CD4-positive, alpha-beta T cell treated with Interleukin-2 at 100 ng/mL for 4 hours (primary cell): Measurements from ENCODE around the gene DHRS7B.
"Not testable (repeated sequence)": the region's sequence is repeated elsewhere in the genome, so short reads cannot be mapped to it uniquely, and the experiment has no call there.

Experiments
- DNase-seq: peaks from one replicate; pipeline ENCODE4 v3.0.0-alpha.2; 2020; ENCODE audit warnings: low spot score

The DHRS7B gene

GRCh38 chr17:21177854-21178600, 51.3 kb downstream of the DHRS7B start:
- DNase-seq: no peak

- no peak for DNase-seq
These were observed 56.7 kb downstream of the DHRS7B start for GRCh38 chr17:21183468-21183867.

- DNase-seq: no peak
These were observed 57.8 kb downstream of the DHRS7B start for GRCh38 chr17:21184570-21184969.

DNA sequence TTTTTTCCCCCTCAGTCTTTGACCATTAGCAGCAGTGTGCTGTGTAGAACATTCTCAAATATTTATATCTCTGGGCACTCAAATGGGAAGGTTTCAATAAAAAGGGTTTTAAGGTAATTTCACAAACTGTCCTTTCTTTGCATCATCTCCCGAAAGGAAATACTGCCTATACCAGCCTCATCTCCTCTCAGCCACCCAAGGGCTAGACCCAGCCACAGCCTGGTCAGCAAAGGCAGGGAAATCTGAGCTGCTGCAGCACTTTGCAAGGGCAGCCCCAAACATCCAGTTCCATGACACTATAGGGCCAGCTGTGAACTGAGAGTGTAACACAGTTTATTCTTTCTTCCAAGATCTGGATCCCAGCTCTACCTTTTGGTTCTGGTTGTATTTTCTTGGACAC, 58.3 kb downstream of the DHRS7B start:
- DNase-seq: no peak

DNA sequence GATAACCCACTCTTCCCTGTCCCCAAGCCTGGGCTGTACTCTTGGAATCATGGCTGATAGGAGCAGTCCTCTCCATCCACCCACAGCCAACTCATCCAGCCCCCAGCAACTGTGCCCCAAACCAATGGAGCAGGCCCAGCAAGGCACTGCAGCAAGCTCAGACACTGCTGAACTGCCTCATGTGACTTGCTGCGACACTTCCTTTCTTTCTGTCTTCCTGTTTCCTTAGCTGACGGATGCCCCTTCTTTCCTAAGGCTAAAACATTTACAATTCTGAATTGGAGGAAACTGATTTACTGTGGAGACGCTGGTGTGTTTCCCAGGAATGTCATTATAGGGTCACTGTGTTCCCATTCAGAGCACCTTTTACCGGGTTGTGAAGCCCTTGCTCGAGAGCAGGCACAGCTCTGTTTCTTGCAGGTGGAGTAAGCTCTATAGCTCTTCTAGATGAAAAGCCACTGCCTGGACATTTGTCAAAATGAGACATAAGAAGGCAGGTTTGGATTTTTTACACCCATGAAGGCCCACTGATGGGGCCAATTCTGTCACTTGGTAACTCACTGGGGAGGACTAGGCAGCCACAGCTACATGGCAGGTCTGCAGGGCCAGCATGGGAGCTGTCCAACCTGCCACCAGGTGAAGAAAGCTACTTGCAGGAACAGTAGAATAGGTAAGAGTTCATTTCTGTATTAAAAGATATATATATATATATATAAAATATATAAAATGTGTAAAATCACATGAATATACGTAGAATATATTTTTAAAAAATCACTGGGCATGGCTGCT, 59.8 kb downstream of the DHRS7B start:
- no peak for DNase-seq

GRCh38 chr17:21189361-21189760, 62.6 kb downstream of the DHRS7B start:
- no peak for DNase-seq

- DNase-seq: no peak
These were observed 63.3 kb downstream of the DHRS7B start for GRCh38 chr17:21190078-21190477.

DNA sequence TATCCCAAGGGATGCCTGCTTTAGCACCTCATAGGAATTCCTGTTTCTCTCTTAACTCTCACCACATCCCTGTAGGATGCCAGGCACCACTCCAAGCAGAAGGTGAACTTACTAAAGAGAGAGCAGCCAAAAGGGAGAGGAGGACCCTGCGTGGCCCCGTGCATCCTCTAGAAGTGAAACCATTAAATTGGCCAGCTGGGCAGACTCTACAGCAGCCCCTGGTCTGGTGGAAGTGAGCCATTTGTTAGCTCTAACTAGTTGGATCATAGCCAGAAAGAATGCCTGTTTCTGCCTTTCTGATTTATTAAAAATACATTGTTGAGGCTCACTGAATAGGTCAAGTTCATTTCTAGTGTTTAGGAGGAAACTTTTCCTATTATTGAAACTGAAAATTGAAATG, 64.9 kb downstream of the DHRS7B start:
- DNase-seq: no peak

DNA sequence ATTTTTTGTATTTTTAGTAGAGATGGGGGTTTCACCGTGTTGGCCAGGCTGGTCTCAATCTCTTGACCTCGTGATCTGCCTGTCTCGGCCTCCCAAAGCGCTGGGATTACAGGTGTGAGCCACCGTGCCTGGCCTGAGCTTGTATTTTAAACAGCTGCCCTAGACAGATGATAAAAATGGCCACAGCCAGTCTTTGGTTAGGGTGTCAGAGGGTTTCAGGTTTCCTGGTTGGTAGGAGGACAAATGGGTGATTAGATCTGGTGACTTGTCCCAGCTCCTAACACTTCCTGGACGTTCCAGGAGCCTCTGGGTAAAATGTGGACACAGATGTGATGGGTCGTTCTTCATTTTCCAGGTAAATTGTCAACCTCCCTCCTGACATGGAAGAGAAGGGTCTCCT, 65.7 kb downstream of the DHRS7B start:
- not testable (repeated sequence) for DNase-seq

DNA sequence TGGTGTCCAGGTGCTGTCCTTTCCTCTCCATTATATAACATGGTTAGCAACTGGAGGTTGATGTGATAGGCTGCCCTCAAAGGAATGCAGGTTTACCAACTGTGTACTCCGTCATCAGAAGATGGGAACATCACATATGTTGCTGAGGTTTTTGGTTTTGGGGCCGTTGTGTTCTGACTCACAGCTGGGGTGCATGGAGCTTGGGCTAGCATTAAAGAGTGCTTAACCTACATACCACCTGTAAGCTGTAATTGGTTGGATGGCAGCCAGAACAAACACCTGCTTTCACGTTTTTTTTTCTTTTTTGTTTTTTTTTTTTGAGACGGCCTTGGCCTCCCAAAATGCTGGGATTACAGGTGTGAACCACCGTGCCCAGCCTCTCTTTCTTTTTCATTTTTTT, 66.3 kb downstream of the DHRS7B start:
- DNase-seq: no peak

DNA sequence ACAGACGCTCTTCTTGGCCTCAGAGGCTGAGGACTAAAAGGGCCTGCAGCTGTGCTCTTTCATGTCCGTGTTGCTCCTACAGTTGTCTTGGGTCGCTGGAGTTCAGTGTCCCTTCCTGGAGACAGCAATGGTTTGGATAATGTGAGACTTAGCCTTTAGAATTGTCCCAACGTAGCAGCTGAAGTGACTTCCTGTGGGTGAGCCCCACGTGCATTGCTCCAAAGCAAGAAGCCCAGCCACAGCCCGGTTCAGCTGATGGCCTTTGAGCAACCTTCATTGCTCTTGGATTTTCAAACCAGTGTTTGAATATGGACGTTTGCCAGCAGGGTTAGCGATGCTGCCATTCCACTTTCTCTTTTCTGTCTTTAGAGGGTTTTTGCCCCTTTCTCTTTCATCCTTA, 67.5 kb downstream of the DHRS7B start:
- DNase-seq: no peak

DNA sequence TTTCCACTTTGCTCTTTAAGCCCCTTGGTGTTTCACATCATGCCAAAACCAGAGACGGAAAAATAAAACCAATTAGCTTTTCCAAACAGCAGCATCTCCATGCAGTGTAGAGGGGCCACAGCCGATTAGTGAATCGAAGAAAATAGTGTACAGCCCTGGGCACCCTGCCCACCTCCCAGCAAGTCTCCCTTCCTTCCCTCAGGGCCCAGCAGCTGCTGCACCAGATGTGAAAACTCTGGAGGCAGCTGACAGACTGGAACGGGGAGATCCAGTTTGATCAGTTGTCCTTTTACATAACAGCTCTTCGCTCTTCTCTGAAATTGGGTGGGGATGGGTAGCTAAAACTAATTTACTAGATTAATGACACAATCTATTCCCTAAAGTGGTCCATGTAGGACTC, 67.9 kb downstream of the DHRS7B start:
- DNase-seq: no peak

- no peak for DNase-seq
These were observed 69.4 kb downstream of the DHRS7B start for GRCh38 chr17:21196126-21196525.

GRCh38 chr17:21198411-21198810, 71.6 kb downstream of the DHRS7B start:
- DNase-seq: no peak

DNA sequence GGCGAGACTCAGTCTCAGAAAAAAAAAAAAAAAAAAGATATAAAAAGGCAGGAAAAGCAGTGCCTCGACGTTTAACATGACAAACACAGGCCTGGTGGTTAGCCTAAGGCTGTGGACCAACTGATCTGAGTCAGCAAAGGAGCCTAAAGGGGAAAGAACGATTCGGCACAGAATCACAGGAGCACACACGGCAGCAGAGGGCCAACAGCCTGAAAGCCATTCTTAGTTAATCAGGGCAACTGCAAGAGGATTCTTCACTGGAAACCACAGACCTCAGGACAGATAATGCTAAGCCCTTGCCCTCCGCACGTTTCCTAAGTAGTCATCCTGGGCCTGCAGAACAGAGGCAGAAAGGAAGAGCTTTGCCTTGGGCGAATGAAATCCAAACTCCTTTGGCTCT, 72.5 kb downstream of the DHRS7B start:
- no peak for DNase-seq

DNA sequence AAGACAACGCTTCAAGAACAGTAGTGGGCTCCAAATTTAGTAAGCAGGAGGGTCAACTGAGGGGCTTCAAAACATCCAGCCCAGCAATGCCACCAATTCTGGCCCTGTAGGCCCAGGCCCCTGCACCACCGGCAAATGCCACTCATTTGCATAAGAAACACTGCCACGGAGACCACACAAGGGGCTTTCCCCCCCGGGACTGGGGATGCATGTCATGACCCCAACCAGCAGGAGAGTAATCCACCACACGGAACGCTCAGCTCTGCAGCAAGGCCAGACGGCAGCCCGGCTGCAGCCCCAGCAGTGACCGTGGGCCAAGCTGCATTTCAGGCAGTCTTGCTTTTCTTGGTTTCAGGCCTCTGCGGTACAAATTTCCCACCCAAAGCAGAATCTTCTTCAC, 73.1 kb downstream of the DHRS7B start:
- no peak for DNase-seq

DNA sequence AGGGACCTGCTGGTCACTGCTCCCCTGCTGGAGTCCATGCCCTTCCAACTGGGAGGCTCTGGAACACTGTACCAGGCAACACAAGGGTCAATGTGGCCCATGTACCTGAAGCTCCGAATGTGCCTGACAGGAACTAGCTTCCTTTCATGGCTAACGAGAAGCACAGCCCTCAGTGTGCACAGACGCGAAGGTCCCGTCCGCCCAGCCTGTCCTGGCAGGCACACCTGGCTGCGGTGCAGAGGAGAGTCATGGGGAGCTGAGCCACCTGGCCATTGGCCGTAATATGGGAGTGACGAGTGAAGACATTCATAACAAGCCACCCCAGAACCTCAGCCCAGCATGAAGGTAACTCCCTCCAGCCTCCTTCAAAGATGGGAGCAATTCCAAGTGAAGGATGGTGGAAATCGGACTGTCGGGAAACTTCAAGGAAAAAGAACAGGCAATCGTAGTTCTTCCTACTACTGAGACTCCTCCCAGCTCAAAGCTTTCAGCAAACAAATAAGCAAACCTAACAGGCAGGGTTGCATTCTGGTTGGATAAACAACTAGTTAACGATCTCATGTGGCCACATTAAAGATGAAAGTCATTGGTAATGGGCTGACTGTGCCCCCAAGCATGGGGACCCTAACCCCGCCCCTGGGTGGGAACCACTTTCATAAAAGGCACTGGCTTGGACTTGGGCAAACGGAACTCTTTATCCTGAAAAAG, 74.0 kb downstream of the DHRS7B start:
- DNase-seq: no peak

DNA sequence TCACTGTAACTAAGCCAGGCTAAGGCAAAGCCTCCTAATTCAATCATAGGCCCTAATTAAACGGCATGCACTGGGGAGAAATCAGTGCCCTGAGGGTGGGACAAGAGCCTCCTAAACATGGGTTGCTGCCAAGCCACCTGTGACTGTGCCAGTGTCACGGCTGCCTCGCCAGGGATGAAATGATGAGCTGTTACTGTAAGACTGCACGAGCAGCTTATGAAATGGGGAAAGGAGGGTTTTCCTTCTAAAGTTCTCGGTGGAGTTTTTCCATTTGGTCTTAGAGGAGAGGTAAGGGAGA, 74.5 kb downstream of the DHRS7B start:
- DNase-seq: no peak

DNA sequence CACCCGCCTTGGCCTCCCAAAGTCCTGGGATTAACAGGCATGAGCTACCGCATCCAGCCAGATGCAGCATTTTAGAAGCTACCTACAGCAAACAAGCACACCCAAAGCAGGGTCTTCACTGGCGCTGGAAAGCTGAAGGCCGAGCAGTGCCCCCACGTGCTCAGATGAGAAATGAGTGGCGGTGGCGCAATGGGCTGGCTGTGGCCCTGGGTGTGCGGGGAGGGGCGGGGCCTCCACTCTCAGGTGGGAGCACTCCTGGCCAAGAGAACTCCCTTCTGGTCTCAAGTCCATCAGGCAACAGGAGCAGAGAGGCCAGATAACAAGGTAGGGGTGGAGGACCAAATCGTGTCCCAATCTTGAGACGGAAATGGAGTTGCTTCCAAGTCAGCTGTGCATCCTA, 75.1 kb downstream of the DHRS7B start:
- no peak for DNase-seq

- no peak for DNase-seq
These were observed 75.7 kb downstream of the DHRS7B start for GRCh38 chr17:21202512-21202911.

DNA sequence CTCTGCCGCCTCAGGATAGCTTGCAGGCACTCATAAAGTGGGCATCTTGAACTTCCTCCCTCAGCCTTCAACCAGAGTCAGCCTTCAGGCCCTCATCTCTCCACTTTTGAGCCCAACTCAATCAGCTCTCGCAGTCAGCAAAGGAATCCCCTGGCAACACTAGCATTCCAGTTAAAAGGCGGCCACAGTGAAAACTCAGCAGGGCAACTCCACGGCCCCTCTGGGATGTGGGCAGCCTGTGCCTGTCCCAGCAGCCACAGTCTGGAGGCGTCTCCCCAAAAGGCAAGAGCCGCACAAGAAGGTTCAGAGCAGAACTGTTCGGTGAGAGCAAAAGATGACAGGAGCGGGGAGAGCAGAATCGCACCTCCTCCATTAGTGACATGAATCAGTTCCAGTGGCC, 78.2 kb downstream of the DHRS7B start:
- no peak for DNase-seq

GRCh38 chr17:21208352-21208751, 81.6 kb downstream of the DHRS7B start:
- DNase-seq: no peak

DNA sequence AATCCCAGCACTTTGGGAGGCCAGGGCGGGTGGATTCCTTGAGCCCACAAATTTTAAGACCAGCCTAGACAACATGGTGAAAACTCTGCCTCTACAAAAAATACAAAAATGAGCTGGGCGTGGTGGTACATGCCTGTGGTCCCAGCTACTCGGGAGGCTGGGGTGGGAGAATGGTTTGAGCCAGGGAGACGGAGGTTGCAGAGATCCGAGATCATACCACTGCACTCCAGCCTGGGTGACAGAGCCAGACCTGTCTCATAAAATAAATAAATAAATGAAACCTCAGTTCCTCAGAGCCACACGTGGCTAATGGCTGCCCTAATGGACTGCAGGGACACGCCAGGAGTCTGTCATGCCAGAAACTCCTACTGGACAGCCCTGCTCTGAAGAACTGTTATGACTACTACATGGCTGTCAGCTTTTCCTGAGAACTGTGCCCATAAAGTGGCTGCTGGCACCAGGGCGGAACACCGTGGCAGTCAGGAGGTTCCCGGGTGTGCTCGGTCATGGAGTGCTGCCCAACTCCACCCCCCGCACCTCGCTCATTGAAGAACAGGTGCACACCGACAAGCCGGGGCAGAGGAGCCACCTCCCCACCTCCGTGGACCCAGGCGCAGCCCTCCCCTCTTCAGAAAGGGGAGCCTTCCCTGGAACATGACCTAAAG, 82.9 kb downstream of the DHRS7B start:
- no peak for DNase-seq
